SK-N-MC (cell line): ENCODE measurements around the gene OR52N1.

Experiments used
- EZH2 ChIP-seq: fragments of 200-600 bp; sonication (generic); IDR thresholded peaks from one replicate; pipeline ENCODE4 v1.6.1; 2017; ENCODE audit warnings: antibody characterized with exemption
- POLR2AphosphoS5 ChIP-seq: IDR thresholded peaks from 2 replicates; pipeline ENCODE4 v1.6.1; 2012; ENCODE audit warnings: mild to moderate bottlenecking, low read depth, low read length, borderline replicate concordance

GRCh38 chr11:5837695-5838094 is 46.6 kb upstream of the OR52N1 start:
- no peak for TF ChIP-seq POLR2AphosphoS5
- no peak for TF ChIP-seq EZH2
